ENCODE results near the gene ARID3B. TPM values are rescaled to one million over a fixed set of nuclear protein-coding genes. Genes with fewer than 3 reads are reported as not detected.

ARID3B gene
- total and polyA plus RNA-seq, 2 of the 13 experiments (the other 11 are each of a cell fraction or from before 2014, with no cell fraction given) = 5.3 to 12.8 TPM

- TF ChIP-seq TCF12 (IDR thresholded peaks at IDR 0.05) = no peak
- TF ChIP-seq TCF12 (CRISPR knock-in tag; IDR thresholded peaks at IDR 0.05) = peak; percentile 67; the same call in 1 of the 2 replicates
- 0 out of 2 replicates have a peak, but pooled peaks have one; percentile 61 for TF ChIP-seq AFF4 (CRISPR knock-in tag; IDR thresholded peaks at IDR 0.05)
- no peak for TF ChIP-seq TBL1XR1 (IDR thresholded peaks at IDR 0.05; ENCODE audit: borderline replicate concordance, low read length, partially characterized antibody)
- no peak for TF ChIP-seq ZNF644 (CRISPR knock-in tag; IDR thresholded peaks at IDR 0.05; ENCODE audit: low read depth)
- peak; percentile 36; the same call in 1 of the 2 replicates for TF ChIP-seq SIX4 (CRISPR knock-in tag; IDR thresholded peaks at IDR 0.05)
- 0 out of 2 replicates have a peak, but pooled peaks have one; percentile 8 for TF ChIP-seq HNF4A (CRISPR knock-in tag; IDR thresholded peaks at IDR 0.05)
- 0 out of 2 replicates have a peak, but pooled peaks have one; percentile 57 for TF ChIP-seq KMT2B (CRISPR knock-in tag; IDR thresholded peaks at IDR 0.05)
- TF ChIP-seq JARID2 (CRISPR knock-in tag; IDR thresholded peaks at IDR 0.05; ENCODE audit: insufficient replicate concordance) = no peak
- TF ChIP-seq ZNF224 (CRISPR knock-in tag; IDR thresholded peaks at IDR 0.05) = 0 out of 2 replicates have a peak, but pooled peaks have one; percentile 52
- TF ChIP-seq HMG20B (CRISPR knock-in tag; conservative IDR thresholded peaks at IDR 0.05) = no peak
- TF ChIP-seq CREB1 (IDR thresholded peaks at IDR 0.05) = no peak
- peak; percentile 50 for TF ChIP-seq CREB1 (CRISPR knock-in tag; IDR thresholded peaks at IDR 0.05)
- no peak for TF ChIP-seq ZNF75D (CRISPR knock-in tag; IDR thresholded peaks at IDR 0.05; ENCODE audit: borderline replicate concordance)
- TF ChIP-seq ZFP1 (CRISPR knock-in tag; IDR thresholded peaks at IDR 0.05) = peak; percentile 67; the same call in 1 of the 2 replicates
- TF ChIP-seq CSRNP2 (CRISPR knock-in tag; conservative IDR thresholded peaks at IDR 0.05; ENCODE audit: low read depth) = no peak
- TF ChIP-seq ZNF318 (CRISPR knock-in tag; IDR thresholded peaks at IDR 0.05) = 0 out of 2 replicates have a peak, but pooled peaks have one; percentile 25
Measured at GRCh38 chr15:74598126-74598842, 57.3 kb downstream of the ARID3B start (continued).

Data from HepG2 (cell line).